Measurements from ENCODE around the gene BAHD1.

GRCh38 chr15:40399370-40399769, 41.4 kb upstream of the BAHD1 start:
- TF ChIP-seq, protein P1, sequence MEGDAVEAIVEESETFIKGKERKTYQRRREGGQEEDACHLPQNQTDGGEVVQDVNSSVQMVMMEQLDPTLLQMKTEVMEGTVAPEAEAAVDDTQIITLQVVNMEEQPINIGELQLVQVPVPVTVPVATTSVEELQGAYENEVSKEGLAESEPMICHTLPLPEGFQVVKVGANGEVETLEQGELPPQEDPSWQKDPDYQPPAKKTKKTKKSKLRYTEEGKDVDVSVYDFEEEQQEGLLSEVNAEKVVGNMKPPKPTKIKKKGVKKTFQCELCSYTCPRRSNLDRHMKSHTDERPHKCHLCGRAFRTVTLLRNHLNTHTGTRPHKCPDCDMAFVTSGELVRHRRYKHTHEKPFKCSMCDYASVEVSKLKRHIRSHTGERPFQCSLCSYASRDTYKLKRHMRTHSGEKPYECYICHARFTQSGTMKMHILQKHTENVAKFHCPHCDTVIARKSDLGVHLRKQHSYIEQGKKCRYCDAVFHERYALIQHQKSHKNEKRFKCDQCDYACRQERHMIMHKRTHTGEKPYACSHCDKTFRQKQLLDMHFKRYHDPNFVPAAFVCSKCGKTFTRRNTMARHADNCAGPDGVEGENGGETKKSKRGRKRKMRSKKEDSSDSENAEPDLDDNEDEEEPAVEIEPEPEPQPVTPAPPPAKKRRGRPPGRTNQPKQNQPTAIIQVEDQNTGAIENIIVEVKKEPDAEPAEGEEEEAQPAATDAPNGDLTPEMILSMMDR (conservative IDR thresholded peaks at IDR 0.05 in 1 of 2, IDR thresholded peaks at IDR 0.05 in 1 of 2; ENCODE audit: low read depth in 1 of 2, low read length in 2 of 2): no peak
- no peak for TF ChIP-seq EZH2 (IDR thresholded peaks at IDR 0.05; ENCODE audit: low read length, missing control alignments)

All from fibroblast of lung (primary cell).